HepG2 (cell line): ENCODE results near the gene NRL. TPM values are rescaled to one million over a fixed set of nuclear protein-coding genes. Genes with fewer than 3 reads are reported as not detected.

Experiments
- ATAC-seq: fragments of 200-7000 bp; cut with Tn5 transposase; 3 replicates; pipeline ENCODE4 v1.9.1; 2020; ENCODE audit warnings: mild to moderate bottlenecking, moderate library complexity
- BruUV-seq: library from RNA; stranded (reverse); fragments of 400-500 nt; replicated peaks from 2 replicates; lab custom pipeline; 2021; lab: Mats Ljungman, UMichigan
- CTCF ChIA-PET: fragments of 300-600 bp; formaldehyde crosslinking; extraction: SDS; loops from one replicate; lab custom pipeline; 2021; ENCODE audit warnings: low total read pairs, inconsistent platforms, low intra/inter-chr PET ratio; lab: Yijun Ruan, JAX
- POLR2A ChIA-PET: fragments of 350-600 bp; sonication (Branson Sonifier 250); formaldehyde crosslinking; loops from one replicate; lab custom pipeline; 2020; ENCODE audit warnings: antibody characterized with exemption, inconsistent platforms; lab: Yijun Ruan, JAX
- DNase-seq: peaks from one replicate; pipeline ENCODE4 v3.0.0-alpha.2; 2015; ENCODE audit warnings: low spot score
- FAIRE-seq: peaks from 3 replicates; lab custom pipeline; 2011; peaks lifted over from hg19 to GRCh38; lab: Jason Lieb, UNC
- H2AFZ ChIP-seq: one replicate; pipeline ENCODE4 v1.6.1; 2011; ENCODE audit warnings: low read length, inconsistent platforms
- H3K27ac ChIP-seq: fragments of 300-600 bp; 3 replicates; pipeline ENCODE4 v1.8.0; 2011; ENCODE audit warnings: mixed run types, mild to moderate bottlenecking, mixed read lengths, low read length, inconsistent platforms; ENCODE audit not compliant: insufficient read depth; ENCODE audit errors: extremely low read length
- H3K27me3 ChIP-seq, 2 experiments: fragments of 200-600 bp in 1 of 2; 2 replicates in 1 of 2; 3 replicates in 1 of 2; pipeline versions ENCODE4 v1.6.0 to v1.8.0; 2011; ENCODE audit warnings: low read length in 2 of 2, mild to moderate bottlenecking in 2 of 2, moderate library complexity in 2 of 2, inconsistent platforms in 1 of 2; ENCODE audit not compliant: insufficient read depth in 2 of 2, control insufficient read depth in 1 of 2
- H3K36me3 ChIP-seq, 2 experiments: fragments of 200-600 bp in 1 of 2; replicated peaks in 1 of 2; 2 replicates in 1 of 2; 3 replicates in 1 of 2; pipeline versions ENCODE4 v1.5.1 to v1.8.0; 2011; ENCODE audit warnings: low read length in 2 of 2, inconsistent platforms in 1 of 2; ENCODE audit not compliant: insufficient read depth in 2 of 2, control insufficient read depth in 1 of 2
- H3K4me1 ChIP-seq: 2 replicates; pipeline ENCODE4 v1.5.1; 2012; ENCODE audit warnings: low read length, inconsistent platforms; ENCODE audit not compliant: insufficient read depth
- H3K4me2 ChIP-seq: 2 replicates; pipeline ENCODE4 v1.6.0; 2011; ENCODE audit warnings: low read depth, low read length, inconsistent platforms
- H3K4me3 ChIP-seq, 3 experiments: fragments of 200-600 bp in 1 of 3; sonication (generic), shearing (Covaris generic) in 1 of 3; replicated peaks in 1 of 3; 2 replicates each; pipeline ENCODE4 v1.5.1; 2011 to 2016; ENCODE audit warnings: low read length in 3 of 3, inconsistent platforms in 2 of 3, low read depth in 2 of 3, mild to moderate bottlenecking in 2 of 3, control low read depth in 1 of 3, mixed read lengths in 1 of 3; ENCODE audit not compliant: insufficient read depth in 1 of 3
- H3K79me2 ChIP-seq: one replicate; pipeline ENCODE4 v1.6.1; 2011; ENCODE audit warnings: low read length, inconsistent platforms; ENCODE audit not compliant: insufficient read depth
- H3K9ac ChIP-seq: 2 replicates; pipeline ENCODE4 v1.6.0; 2011; ENCODE audit warnings: mild to moderate bottlenecking, low read depth, low read length, inconsistent platforms; ENCODE audit not compliant: insufficient read depth
- H3K9me3 ChIP-seq: 2 replicates; pipeline ENCODE4 v1.5.1; 2012; ENCODE audit warnings: mild to moderate bottlenecking, low read length
- H4K20me1 ChIP-seq: 2 replicates; pipeline ENCODE4 v1.6.0; 2011; ENCODE audit warnings: inconsistent platforms, mild to moderate bottlenecking, low read length, moderate library complexity; ENCODE audit not compliant: insufficient read depth
- ASH2L ChIP-seq: fragments of 300-600, 200-600 bp; sonication (generic); IDR thresholded peaks from 2 replicates; pipeline ENCODE4 v1.7.0; 2017; ENCODE audit warnings: low read depth, mild to moderate bottlenecking, moderate library complexity, mixed read lengths, low read length; ENCODE audit not compliant: insufficient read length
- CHD4 ChIP-seq: fragments of 200-600 bp; sonication (generic); IDR thresholded peaks from 2 replicates; pipeline ENCODE4 v1.7.0; 2017; ENCODE audit warnings: mild to moderate bottlenecking, low read length, borderline replicate concordance
- CSRNP1 ChIP-seq: sonication (generic); formaldehyde crosslinking; IDR thresholded peaks from 2 replicates; pipeline ENCODE4 v1.8.1; 2023; ENCODE audit warnings: mild to moderate bottlenecking, missing genetic modification reagents
- HMGA1 ChIP-seq: sonication (generic); formaldehyde crosslinking; conservative IDR thresholded peaks from 2 replicates; pipeline ENCODE4 v1.4.0; 2020; ENCODE audit warnings: missing genetic modification reagents
- HOXA3 ChIP-seq: sonication (generic); formaldehyde crosslinking; IDR thresholded peaks from 2 replicates; pipeline ENCODE4 v1.5.0; 2020; ENCODE audit warnings: missing genetic modification reagents
- JUN ChIP-seq: sonication (generic); formaldehyde crosslinking; IDR thresholded peaks from 2 replicates; pipeline ENCODE4 v1.4.0; 2020; ENCODE audit warnings: mild to moderate bottlenecking, missing genetic modification reagents
- MLX ChIP-seq: IDR thresholded peaks from 2 replicates; pipeline ENCODE4 v1.6.1; 2016
- MNT ChIP-seq: fragments of 450-650 bp; IDR thresholded peaks from 2 replicates; pipeline ENCODE4 v1.6.1; 2016
- NONO ChIP-seq, 2 experiments: fragments of 450-650 bp in 1 of 2; sonication (generic) in 1 of 2; formaldehyde crosslinking in 1 of 2; IDR thresholded peaks in 1 of 2; conservative IDR thresholded peaks in 1 of 2; 2 replicates each; pipeline versions ENCODE4 v1.6.1 to v1.8.0; 2017 to 2022; ENCODE audit warnings: mild to moderate bottlenecking in 1 of 2, missing genetic modification reagents in 1 of 2, moderate library complexity in 1 of 2
- PPARG ChIP-seq: conservative IDR thresholded peaks from 2 replicates; pipeline ENCODE4 v1.6.1; 2016; ENCODE audit warnings: missing biosample characterization, missing genetic modification reagents
- RFXANK ChIP-seq: IDR thresholded peaks from 2 replicates; pipeline ENCODE4 v1.6.1; 2016
- YEATS4 ChIP-seq: sonication (generic); formaldehyde crosslinking; IDR thresholded peaks from 2 replicates; pipeline ENCODE4 v1.4.0; 2020; ENCODE audit warnings: missing genetic modification reagents, borderline replicate concordance
- ZC3H4 ChIP-seq: sonication (generic); formaldehyde crosslinking; IDR thresholded peaks from 2 replicates; pipeline ENCODE4 v1.4.0; 2020; ENCODE audit warnings: missing genetic modification reagents, borderline replicate concordance
- ZMAT3 ChIP-seq: sonication (generic); formaldehyde crosslinking; conservative IDR thresholded peaks from 2 replicates; pipeline ENCODE4 v1.7.0; 2021; ENCODE audit warnings: missing genetic modification reagents
- ZNF292 ChIP-seq: sonication (generic); formaldehyde crosslinking; IDR thresholded peaks from 2 replicates; pipeline ENCODE4 v1.8.1; 2022; ENCODE audit warnings: mild to moderate bottlenecking, low read depth, missing genetic modification reagents, borderline replicate concordance
- ZNF747 ChIP-seq: sonication (generic); formaldehyde crosslinking; IDR thresholded peaks from 2 replicates; pipeline ENCODE4 v1.8.1; 2023; ENCODE audit warnings: missing genetic modification reagents, mild to moderate bottlenecking, borderline replicate concordance
- ZSCAN9 ChIP-seq: IDR thresholded peaks from 2 replicates; pipeline ENCODE4 v1.6.1; 2016; ENCODE audit warnings: borderline replicate concordance
- WGBS: methylation state at CpG from one replicate; pipeline ENCODE4 v1.1.6; 2017; ENCODE audit warnings: low lambda C conversion rate; 5-methylcytosine and 5-hydroxymethylcytosine counted together
- in situ Hi-C: cut with HindIII; loops from 2 replicates; pipeline ENCODE4 v1.10.0; 2017; ENCODE audit warnings: low pct_unique_long_range_greater_than_20kb; ENCODE audit not compliant: extremely low pct_ligation_motif_present
- intact Hi-C: fragments of 100-400 bp; cut with micrococcal nuclease; formaldehyde crosslinking; loops from one replicate; pipeline ENCODE4 v1.10.0; 2022; ENCODE audit not compliant: unreplicated experiment
- polyA plus RNA-seq, 8 experiments: library from polyadenylated mRNA; depleted of rRNA in 3 of 8; stranded (reverse) in 7 of 8; unstranded in 1 of 8; fragments of >200 nt; fragmentation: Illumina TruSeq in 4 of 8; extraction: Trizol in 4 of 8; gene quantifications; 2 replicates each; pipeline versions ENCODE4 v1.2.1 to v1.2.3, GENCODE V29; 2011 to 2016; ENCODE audit warnings: low read depth in 4 of 8, missing spikeins in 1 of 8, mixed read lengths in 1 of 8; ENCODE audit not compliant: insufficient read depth in 1 of 8
- total RNA-seq, 5 experiments: library from RNA; depleted of rRNA; stranded (reverse); fragments of >200 nt; fragmentation: Illumina TruSeq; extraction: Trizol; gene quantifications; 2 replicates each; pipeline ENCODE4 v1.2.3, GENCODE V29; 2016; ENCODE audit warnings: low read depth in 1 of 5

NRL gene
- total and polyA plus RNA-seq, 2 of the 13 experiments (the other 11 are each of a cell fraction or from before 2014, with no cell fraction given): 2.5 to 4.7 TPM

- Histone ChIP-seq H3K79me2 (peaks cover 42% of the 10 kb centered on the region), H3K4me2 (peak within 1 kb of the TSS; percentile 100), H3K9me3 (no peaks in the 10 kb centered on the region), H3K27me3 (no peaks in the 10 kb centered on the region; a peak in 1 of 5 replicates), H3K4me3 (peak within 1 kb of the TSS; percentile 91 to 98 (median 93)), H3K9ac (peak within 1 kb of the TSS; percentile 94), H2AFZ (peak within 1 kb of the TSS; percentile 62), H3K4me1 (peaks cover 64% of the 10 kb centered on the region), H3K27ac (peak within 1 kb of the TSS; percentile 75), H3K36me3 (peaks cover 17 to 25% of the 10 kb centered on the region in 2 experiments), H4K20me1 (peaks cover 11% of the 10 kb centered on the region)
- 1% methylated on average over 65 of the region's 75 CpGs for WGBS
- DNase-seq (peak; percentile 93), FAIRE-seq (peak; percentile 71), ATAC-seq (peak; percentile 86)
- no TSS peak for BruUV-seq
- in situ Hi-C loops: loop anchor here (25.0 kb wide), 1 partner anchor 824 kb away; the partner anchor contains the start of genes BCL2L2, PABPN1 and PPP1R3E
- intact Hi-C loops: loop anchor here (1.0 kb wide), 2 partner anchors 22 to 25 kb away; partner anchors contain the start of genes DCAF11, IRF9 and NRL
- ChIA-PET POLR2A (interaction anchor here (0.7 to 22.7 kb wide), 40 partner anchors 8 to 1159 kb away, joined by 3 to 977 read pairs (median 5); partner anchors contain the start of genes ACIN1, C14orf119, CARMIL3 and CHMP4A), CTCF (interaction anchor here (1.0 to 2.1 kb wide), 2 partner anchors 21 to 25 kb away, joined by 3 to 6 read pairs; partner anchors contain the start of genes DCAF11, IRF9 and NRL)
- TF ChIP-seq CHD4: no peak
- TF ChIP-seq CSRNP1 (CRISPR knock-in tag): peak; percentile 76; the same call in 1 of the 2 replicates
- TF ChIP-seq ASH2L: peak; percentile 98
- TF ChIP-seq HOXA3 (CRISPR knock-in tag): peak; percentile 89
- TF ChIP-seq JUN (CRISPR knock-in tag): peak; percentile 40; the same call in 1 of the 2 replicates
- TF ChIP-seq MLX (CRISPR knock-in tag): peak; percentile 61; the same call in 1 of the 2 replicates
- 0 out of 2 replicates have a peak, but pooled peaks have one; percentile 71 for TF ChIP-seq ZSCAN9 (CRISPR knock-in tag)
- peak; percentile 92; the same call in 1 of the 2 replicates for TF ChIP-seq ZNF292 (CRISPR knock-in tag)
- no peak; the same call in 1 of the 2 replicates for TF ChIP-seq ZMAT3
- peak; percentile 68 for TF ChIP-seq RFXANK (CRISPR knock-in tag)
- peak; percentile 93 for TF ChIP-seq YEATS4 (CRISPR knock-in tag)
- no peak for TF ChIP-seq HMGA1 (CRISPR knock-in tag)
- peak; percentile 72 for TF ChIP-seq MNT
- TF ChIP-seq NONO (IDR thresholded peaks at IDR 0.05): no peak
- no peak for TF ChIP-seq NONO (CRISPR knock-in tag; conservative IDR thresholded peaks at IDR 0.05)
- no peak; the same call in 1 of the 2 replicates for TF ChIP-seq ZC3H4 (CRISPR knock-in tag)
- peak; percentile 43 for TF ChIP-seq PPARG (CRISPR knock-in tag)
- no peak; the same call in 1 of the 2 replicates for TF ChIP-seq ZNF747 (CRISPR knock-in tag)
These were observed 21.3 kb upstream of the NRL start, which contains the start of gene PSME1 for GRCh38 chr14:24135834-24136683. Gene PSME1, plus strand, starts transcription at chr14:24136194. Its CDS starts 69 bp downstream, at chr14:24136263.
